ENCODE measurements around the gene MAT2A. TPM values are rescaled to one million over a fixed set of nuclear protein-coding genes. Genes with fewer than 3 reads are reported as not detected.
"Not testable (repeated sequence)": the region's sequence is repeated elsewhere in the genome, so short reads cannot be mapped to it uniquely, and the experiment has no call there.

MAT2A gene
- total and polyA plus RNA-seq, 2 of the 8 experiments (the other 6 are each of a cell fraction or from before 2014, with no cell fraction given) = 255 to 307 TPM

DNA sequence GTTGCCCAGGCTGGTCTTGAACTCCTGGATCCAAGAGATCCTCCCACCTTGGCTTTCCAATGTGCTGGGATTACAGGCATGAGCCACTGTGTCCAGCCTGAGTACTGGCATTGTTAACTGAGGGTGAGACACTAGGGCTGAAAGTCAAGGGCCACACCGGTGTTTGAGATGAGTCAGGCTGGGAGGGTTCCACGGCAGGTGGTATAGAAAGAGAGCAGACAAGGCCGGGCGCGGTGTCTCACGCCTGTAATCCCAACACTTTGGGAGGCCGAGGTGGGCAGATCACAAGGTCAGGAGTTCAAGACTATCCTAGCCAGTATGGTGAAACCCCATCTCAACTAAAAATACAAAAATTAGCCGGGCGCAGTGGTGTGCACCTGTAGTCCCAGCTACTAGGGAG lies 53.3 kb downstream of the MAT2A start:
- not testable (repeated sequence) for H4K8ac ChIP-seq (ENCODE audit: extremely low read depth, insufficient read depth, low read length); FAIRE-seq; H4K5ac ChIP-seq (ENCODE audit: insufficient read length, low read depth, low read length); H3K79me1 ChIP-seq (ENCODE audit: low read depth, low read length); H3K18ac ChIP-seq (ENCODE audit: extremely low read depth, low read length); H2AK5ac ChIP-seq (ENCODE audit: low read depth, low read length); H3K4me3 ChIP-seq (ENCODE audit: extremely low read depth in 1 of 4, insufficient read depth in 2 of 4, low read depth in 3 of 4, low read length in 4 of 4); H2BK12ac ChIP-seq (ENCODE audit: low read depth, low read length); H3K9ac ChIP-seq (replicated peaks in 1 of 4; ENCODE audit: extremely low read depth in 1 of 4, low read depth in 3 of 4, low read length in 3 of 4); H3K9me3 ChIP-seq (ENCODE audit: insufficient read depth in 2 of 2, low read depth in 1 of 2, low read length in 1 of 2); H3K36me3 ChIP-seq (ENCODE audit: control insufficient read depth in 2 of 4, insufficient read depth in 4 of 4, low read length in 3 of 4); H2BK20ac ChIP-seq (ENCODE audit: low read length); H3K23ac ChIP-seq (ENCODE audit: insufficient read length); H3K27me3 ChIP-seq (replicated peaks in 1 of 4; ENCODE audit: control insufficient read depth in 3 of 4, extremely low read depth in 1 of 4, insufficient read depth in 3 of 4, low read length in 3 of 4); H2BK120ac ChIP-seq (replicated peaks; ENCODE audit: low read depth, low read length); H2BK5ac ChIP-seq (ENCODE audit: low read depth, low read length); H3K4ac ChIP-seq (replicated peaks; ENCODE audit: insufficient read length, low read depth, low read length); DNase-seq (ENCODE audit: low read depth in 1 of 2, low spot score in 2 of 2); H3K27ac ChIP-seq (ENCODE audit: low read depth, low read length); H2AFZ ChIP-seq (ENCODE audit: low read length); H4K91ac ChIP-seq (replicated peaks; ENCODE audit: insufficient read length, low read length); H3K56ac ChIP-seq (replicated peaks; ENCODE audit: insufficient read length, low read depth, low read length); H3K14ac ChIP-seq (ENCODE audit: insufficient read length); H3K4me2 ChIP-seq (ENCODE audit: insufficient read depth in 1 of 2, low read depth in 2 of 2, low read length in 2 of 2); H2BK15ac ChIP-seq (ENCODE audit: low read length); H4K20me1 ChIP-seq (replicated peaks in 1 of 2; ENCODE audit: control insufficient read depth in 1 of 2, insufficient read depth in 2 of 2, low read length in 2 of 2)
- H3K4me1 ChIP-seq (replicated peaks in 1 of 4; ENCODE audit: control insufficient read depth in 3 of 4, insufficient read depth in 4 of 4, low read length in 3 of 4) = peaks cover 0 to 11% (median 3%) of the 10 kb centered on the region in 4 experiments; a peak in 4 of 7 replicates
- CTCF ChIA-PET (ENCODE audit: partially characterized antibody) = interaction anchor here (1.0 to 2.0 kb wide), 2 partner anchors 13 to 41 kb away, joined by 3 to 5 read pairs; no protein-coding TSS in a partner anchor
- peaks cover 13% of the 10 kb centered on the region for H3K23me2 ChIP-seq (ENCODE audit: low read depth, low read length)
- POLR2A ChIA-PET (ENCODE audit: partially characterized antibody) = interaction anchor here (0.7 to 1.6 kb wide), 9 partner anchors 8 to 52 kb away, joined by 3 to 8 read pairs (median 4); partner anchors contain the start of genes TMEM150A, USP39 and VAMP5
- peaks cover 0 to 18% of the 10 kb centered on the region in 2 experiments; a peak in 3 of 4 replicates for H3K79me2 ChIP-seq (ENCODE audit: control insufficient read depth in 1 of 2, insufficient read depth in 2 of 2, low read length in 2 of 2)
- 99% methylated on average over 9 of the region's 9 CpGs; no CpG with 5 or more reads in 1 of the 2 experiments for WGBS, 2 experiments (ENCODE audit: extremely low coverage in 1 of 2, insufficient coverage in 1 of 2, insufficient read length in 1 of 2, insufficient replicate concordance in 2 of 2, low coverage in 1 of 2, low lambda C conversion rate in 2 of 2, missing lambda C conversion rate in 1 of 2)

All from H1 (cell line).